K562 (cell line): ENCODE results near the gene HOXD9. TPM values are rescaled to one million over a fixed set of nuclear protein-coding genes. Genes with fewer than 3 reads are reported as not detected.
A peak's percentile ranks its signal among the peaks of the same experiment; 100 is the strongest.

Experiments
- ATAC-seq: fragments of 200-7000 bp; cut with Tn5 transposase; 3 replicates; pipeline ENCODE4 v1.9.1; 2020; ENCODE audit warnings: moderate library complexity
- BruUV-seq: library from RNA; stranded (reverse); fragments of 400-500 nt; replicated peaks from 2 replicates; lab custom pipeline; 2021; lab: Mats Ljungman, UMichigan
- CTCF ChIA-PET: fragments of 300-600 bp; formaldehyde crosslinking; extraction: SDS; loops from one replicate; lab custom pipeline; 2021; ENCODE audit warnings: low intra/inter-chr PET ratio; lab: Yijun Ruan, JAX
- POLR2A ChIA-PET: fragments of 300-600, 350-650 bp; sonication (Branson Sonifier 250); formaldehyde crosslinking; extraction: SDS; loops from one replicate; lab custom pipeline; 2021; ENCODE audit warnings: antibody characterized with exemption, inconsistent platforms; lab: Yijun Ruan, JAX
- DNase-seq, 4 experiments: peaks; one replicate each; pipeline versions ENCODE4 v3.0.0 to v3.0.0-alpha.2; 2011 to 2018; ENCODE audit warnings: low spot score in 3 of 4, mixed read lengths in 3 of 4; ENCODE audit errors: extremely low read depth in 1 of 4
- FAIRE-seq: peaks from 2 replicates; lab custom pipeline; 2011; peaks lifted over from hg19 to GRCh38; lab: Jason Lieb, UNC
- H2AFZ ChIP-seq: 2 replicates; pipeline ENCODE4 v1.6.0; 2011; ENCODE audit warnings: low read depth, low read length, control low read depth, inconsistent platforms
- H3K27ac ChIP-seq: fragments of 200-600 bp; 3 replicates; pipeline ENCODE4 v1.8.0; 2011; ENCODE audit warnings: low read depth, mild to moderate bottlenecking, control low read depth, inconsistent platforms, low read length, moderate library complexity, mixed read lengths; ENCODE audit errors: extremely low read depth
- H3K27me3 ChIP-seq, 2 experiments: fragments of 300-600 bp in 1 of 2; 2 replicates in 1 of 2; 3 replicates in 1 of 2; pipeline versions ENCODE4 v1.6.0 to v1.8.0; 2011; ENCODE audit warnings: inconsistent platforms in 2 of 2, low read length in 2 of 2, mild to moderate bottlenecking in 1 of 2, mixed read lengths in 1 of 2, moderate library complexity in 1 of 2; ENCODE audit not compliant: control insufficient read depth in 2 of 2, insufficient read depth in 2 of 2
- H3K36me3 ChIP-seq: fragments of 300-600 bp; 3 replicates; pipeline ENCODE4 v1.8.0; 2011; ENCODE audit warnings: mild to moderate bottlenecking, low read length, inconsistent platforms; ENCODE audit not compliant: control insufficient read depth, insufficient read depth
- H3K4me1 ChIP-seq, 2 experiments: fragments of 200-600 bp in 1 of 2; replicated peaks in 1 of 2; 2 replicates in 1 of 2; 3 replicates in 1 of 2; pipeline versions ENCODE4 v1.5.1 to v1.8.0; 2011; ENCODE audit warnings: inconsistent platforms in 2 of 2, low read length in 2 of 2, mild to moderate bottlenecking in 1 of 2, mixed read lengths in 1 of 2, moderate library complexity in 1 of 2; ENCODE audit not compliant: control insufficient read depth in 2 of 2, insufficient read depth in 2 of 2
- H3K4me2 ChIP-seq: 2 replicates; pipeline ENCODE4 v1.6.1; 2011; ENCODE audit warnings: low read length, control low read depth, inconsistent platforms, mixed read lengths; ENCODE audit not compliant: insufficient read depth
- H3K4me3 ChIP-seq: fragments of 200-600 bp; sonication (generic), shearing (Covaris generic); 2 replicates; pipeline ENCODE4 v1.5.1; 2016; ENCODE audit warnings: control low read depth, inconsistent platforms
- H3K79me2 ChIP-seq: fragments of 200-600 bp; 3 replicates; pipeline ENCODE4 v1.8.0; 2011; ENCODE audit warnings: low read length, inconsistent platforms; ENCODE audit not compliant: control insufficient read depth, insufficient read depth
- H3K9ac ChIP-seq, 2 experiments: 2 replicates each; pipeline versions ENCODE4 v1.6.0 to v1.6.1; 2011; ENCODE audit warnings: low read depth in 2 of 2, low read length in 2 of 2, control low read depth in 1 of 2, inconsistent platforms in 1 of 2, mild to moderate bottlenecking in 1 of 2, mixed read lengths in 1 of 2; ENCODE audit not compliant: insufficient read depth in 1 of 2
- H3K9me1 ChIP-seq: one replicate; pipeline ENCODE4 v1.6.0; 2011; ENCODE audit warnings: inconsistent platforms, mild to moderate bottlenecking, low read length, moderate library complexity; ENCODE audit not compliant: control insufficient read depth, insufficient read depth
- H3K9me3 ChIP-seq: replicated peaks from 2 replicates; pipeline ENCODE4 v1.5.1; 2011; ENCODE audit warnings: low read depth, low read length, inconsistent platforms; ENCODE audit not compliant: control insufficient read depth, insufficient read depth
- H4K20me1 ChIP-seq: replicated peaks from 2 replicates; pipeline ENCODE4 v1.6.1; 2011; ENCODE audit warnings: low read length, inconsistent platforms, mixed read lengths; ENCODE audit not compliant: control insufficient read depth, insufficient read depth
- MEIS2 ChIP-seq: fragments of 450-650 bp; IDR thresholded peaks from 2 replicates; pipeline ENCODE4 v1.6.1; 2014; ENCODE audit warnings: mild to moderate bottlenecking; ENCODE audit not compliant: partially characterized antibody
- WGBS: fragments of 100-300 bp; shearing (Covaris generic); methylation state at CpG from one replicate; pipeline ENCODE4 v1.1.6; 2016; ENCODE audit warnings: low coverage, mixed read lengths; ENCODE audit not compliant: insufficient coverage; ENCODE audit errors: missing lambda C conversion rate; 5-methylcytosine and 5-hydroxymethylcytosine counted together
- in situ Hi-C: fragments of 300-500 bp; cut with MboI; formaldehyde crosslinking; loops from 4 replicates; pipeline ENCODE4 v1.15.0; 2018; ENCODE audit warnings: inconsistent platforms, mixed read lengths
- intact Hi-C: fragments of 100-400 bp; cut with micrococcal nuclease; formaldehyde crosslinking; loops from 2 replicates; pipeline ENCODE4 v1.14.2; 2022
- polyA plus RNA-seq, 8 experiments: library from polyadenylated mRNA; depleted of rRNA in 4 of 8; stranded (reverse) in 5 of 8; unstranded in 3 of 8; fragments of >200 nt; fragmentation: Nextera tagmentation in 2 of 8; fragmentation: Illumina TruSeq in 1 of 8; extraction: Ambion mirVana in 2 of 8; extraction: Trizol in 1 of 8; gene quantifications; 2 replicates each; pipeline versions ENCODE4 v1.2.1 to v1.2.3, GENCODE V29; 2011 to 2014; ENCODE audit warnings: inconsistent platforms in 1 of 8, missing spikeins in 1 of 8
- total RNA-seq, 7 experiments: library from RNA; depleted of rRNA in 6 of 7; stranded (reverse); fragments of >200 nt in 6 of 7; fragmentation: Illumina TruSeq in 2 of 7; extraction: Trizol in 2 of 7; gene quantifications; 2 replicates each; pipeline versions ENCODE4 v1.2.1 to v1.2.3, GENCODE V29; 2011 to 2021; ENCODE audit warnings: low replicate concordance in 1 of 7
- TF ChIP-seq, protein P1 (sequence below), 2 experiments: IDR thresholded peaks in 1 of 2; conservative IDR thresholded peaks in 1 of 2; 2 replicates each; pipeline ENCODE4 v1.6.1; 2016; ENCODE audit warnings: low read depth in 2 of 2, mild to moderate bottlenecking in 1 of 2, missing compliant biosample characterization in 1 of 2, missing genetic modification characterization in 1 of 2, moderate library complexity in 1 of 2
- TF ChIP-seq, protein P2 (sequence below): fragments of 200-800 bp; sonication (Bioruptor generic); IDR thresholded peaks from 2 replicates; pipeline ENCODE4 v1.6.1; 2016; ENCODE audit warnings: missing genetic modification characterization, missing compliant biosample characterization

HOXD9 gene
- total and polyA plus RNA-seq, 9 of the 15 experiments (the other 6 are each of a cell fraction or from before 2014, with no cell fraction given), result not detected

DNA sequence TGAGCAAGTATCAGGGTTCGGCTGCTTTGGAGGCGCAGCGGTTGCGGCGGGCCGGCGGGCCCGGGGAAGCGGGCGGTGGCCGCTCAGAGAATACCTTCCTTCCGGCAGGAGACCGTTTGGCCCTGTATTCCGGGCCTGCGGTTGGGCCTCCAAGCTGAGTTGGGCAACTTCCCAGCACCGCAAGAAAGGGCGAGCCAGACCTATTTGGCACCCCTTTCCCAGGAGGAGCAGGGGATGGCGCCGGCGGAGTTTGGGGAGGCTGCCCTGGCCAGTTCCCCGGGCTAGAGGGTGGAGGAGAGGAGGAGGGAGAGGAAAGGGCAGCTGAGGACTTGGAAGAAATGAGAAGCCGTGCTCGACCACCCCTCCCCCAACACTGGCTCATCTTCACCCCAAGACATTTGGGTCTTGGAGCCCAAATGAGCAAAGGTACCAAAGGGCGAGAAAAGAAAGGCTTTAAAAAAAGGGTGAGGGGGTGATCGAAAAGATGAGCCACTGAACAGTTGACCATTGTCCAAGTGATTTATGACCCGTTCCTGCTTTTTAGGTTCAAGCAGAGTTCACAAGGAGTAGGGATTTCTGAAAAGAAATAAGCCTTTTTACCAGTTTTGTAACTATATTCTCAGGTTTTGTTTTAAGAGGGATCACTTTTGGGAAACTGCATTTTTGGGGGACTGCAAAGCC is 43.0 kb downstream of the HOXD9 start:
- TF ChIP-seq MEIS2, result peak; percentile 49
- TF ChIP-seq, protein P1, sequence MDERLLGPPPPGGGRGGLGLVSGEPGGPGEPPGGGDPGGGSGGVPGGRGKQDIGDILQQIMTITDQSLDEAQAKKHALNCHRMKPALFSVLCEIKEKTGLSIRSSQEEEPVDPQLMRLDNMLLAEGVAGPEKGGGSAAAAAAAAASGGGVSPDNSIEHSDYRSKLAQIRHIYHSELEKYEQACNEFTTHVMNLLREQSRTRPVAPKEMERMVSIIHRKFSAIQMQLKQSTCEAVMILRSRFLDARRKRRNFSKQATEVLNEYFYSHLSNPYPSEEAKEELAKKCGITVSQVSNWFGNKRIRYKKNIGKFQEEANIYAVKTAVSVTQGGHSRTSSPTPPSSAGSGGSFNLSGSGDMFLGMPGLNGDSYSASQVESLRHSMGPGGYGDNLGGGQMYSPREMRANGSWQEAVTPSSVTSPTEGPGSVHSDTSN (CRISPR knock-in tag; IDR thresholded peaks at IDR 0.05; ENCODE audit: low read depth), result no peak
- TF ChIP-seq, protein P1 (tag; conservative IDR thresholded peaks at IDR 0.05; ENCODE audit: low read depth), result peak; percentile 70
- TF ChIP-seq, protein P2, sequence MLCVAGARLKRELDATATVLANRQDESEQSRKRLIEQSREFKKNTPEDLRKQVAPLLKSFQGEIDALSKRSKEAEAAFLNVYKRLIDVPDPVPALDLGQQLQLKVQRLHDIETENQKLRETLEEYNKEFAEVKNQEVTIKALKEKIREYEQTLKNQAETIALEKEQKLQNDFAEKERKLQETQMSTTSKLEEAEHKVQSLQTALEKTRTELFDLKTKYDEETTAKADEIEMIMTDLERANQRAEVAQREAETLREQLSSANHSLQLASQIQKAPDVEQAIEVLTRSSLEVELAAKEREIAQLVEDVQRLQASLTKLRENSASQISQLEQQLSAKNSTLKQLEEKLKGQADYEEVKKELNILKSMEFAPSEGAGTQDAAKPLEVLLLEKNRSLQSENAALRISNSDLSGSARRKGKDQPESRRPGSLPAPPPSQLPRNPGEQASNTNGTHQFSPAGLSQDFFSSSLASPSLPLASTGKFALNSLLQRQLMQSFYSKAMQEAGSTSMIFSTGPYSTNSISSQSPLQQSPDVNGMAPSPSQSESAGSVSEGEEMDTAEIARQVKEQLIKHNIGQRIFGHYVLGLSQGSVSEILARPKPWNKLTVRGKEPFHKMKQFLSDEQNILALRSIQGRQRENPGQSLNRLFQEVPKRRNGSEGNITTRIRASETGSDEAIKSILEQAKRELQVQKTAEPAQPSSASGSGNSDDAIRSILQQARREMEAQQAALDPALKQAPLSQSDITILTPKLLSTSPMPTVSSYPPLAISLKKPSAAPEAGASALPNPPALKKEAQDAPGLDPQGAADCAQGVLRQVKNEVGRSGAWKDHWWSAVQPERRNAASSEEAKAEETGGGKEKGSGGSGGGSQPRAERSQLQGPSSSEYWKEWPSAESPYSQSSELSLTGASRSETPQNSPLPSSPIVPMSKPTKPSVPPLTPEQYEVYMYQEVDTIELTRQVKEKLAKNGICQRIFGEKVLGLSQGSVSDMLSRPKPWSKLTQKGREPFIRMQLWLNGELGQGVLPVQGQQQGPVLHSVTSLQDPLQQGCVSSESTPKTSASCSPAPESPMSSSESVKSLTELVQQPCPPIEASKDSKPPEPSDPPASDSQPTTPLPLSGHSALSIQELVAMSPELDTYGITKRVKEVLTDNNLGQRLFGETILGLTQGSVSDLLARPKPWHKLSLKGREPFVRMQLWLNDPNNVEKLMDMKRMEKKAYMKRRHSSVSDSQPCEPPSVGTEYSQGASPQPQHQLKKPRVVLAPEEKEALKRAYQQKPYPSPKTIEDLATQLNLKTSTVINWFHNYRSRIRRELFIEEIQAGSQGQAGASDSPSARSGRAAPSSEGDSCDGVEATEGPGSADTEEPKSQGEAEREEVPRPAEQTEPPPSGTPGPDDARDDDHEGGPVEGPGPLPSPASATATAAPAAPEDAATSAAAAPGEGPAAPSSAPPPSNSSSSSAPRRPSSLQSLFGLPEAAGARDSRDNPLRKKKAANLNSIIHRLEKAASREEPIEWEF (CRISPR knock-in tag), result no peak
- FAIRE-seq (no peak), ATAC-seq (no peak; the same call in 2 of the 3 replicates), DNase-seq (no peak)
- CTCF ChIA-PET, result no interaction called here
- H3K36me3 ChIP-seq, result no peaks in the 10 kb centered on the region
- no peak overlapping the region for H3K9ac ChIP-seq
- no peak overlapping the region for H3K4me3 ChIP-seq
- in situ Hi-C loops, result no loop called here
- H3K79me2 ChIP-seq, result no peaks in the 10 kb centered on the region
- no peaks in the 10 kb centered on the region for H3K9me1 ChIP-seq
- no peaks in the 10 kb centered on the region for H3K9me3 ChIP-seq
- peaks cover 0 to 15% of the 10 kb centered on the region in 2 experiments; a peak in 3 of 5 replicates for H3K4me1 ChIP-seq
- H3K27me3 ChIP-seq, result peaks cover 51 to 56% of the 10 kb centered on the region in 2 experiments
- no peak overlapping the region for H3K4me2 ChIP-seq
- 17% methylated on average over 25 of the region's 26 CpGs for WGBS
- no peak overlapping the region for H3K27ac ChIP-seq
- H4K20me1 ChIP-seq, result peaks cover 8% of the 10 kb centered on the region
- BruUV-seq, result no TSS peak
- intact Hi-C loops, result no loop called here
- H2AFZ ChIP-seq, result no peak overlapping the region
- POLR2A ChIA-PET, result interaction anchor here (0.6 to 1.8 kb wide), 3 partner anchors 10 to 295 kb away, joined by 3 read pairs; no protein-coding TSS in a partner anchor
